HepG2 (cell line): ENCODE measurements around the gene NHERF2. TPM values are rescaled to one million over a fixed set of nuclear protein-coding genes. Genes with fewer than 3 reads are reported as not detected.

Source experiments
- CENPX ChIP-seq: sonication (generic); formaldehyde crosslinking; IDR thresholded peaks from 2 replicates; pipeline ENCODE4 v1.9.0; 2021; ENCODE audit warnings: mild to moderate bottlenecking, missing genetic modification reagents, moderate library complexity
- CREBL2 ChIP-seq: sonication (generic); formaldehyde crosslinking; IDR thresholded peaks from 2 replicates; pipeline ENCODE4 v1.8.1; 2023; ENCODE audit warnings: missing genetic modification reagents, mild to moderate bottlenecking, borderline replicate concordance
- E2F2 ChIP-seq: sonication (generic); formaldehyde crosslinking; IDR thresholded peaks from 2 replicates; pipeline ENCODE4 v1.4.0; 2020; ENCODE audit warnings: missing genetic modification reagents, borderline replicate concordance
- ETV5 ChIP-seq: IDR thresholded peaks from 2 replicates; pipeline ENCODE4 v1.6.1; 2018; ENCODE audit warnings: missing biosample characterization, missing genetic modification reagents, inconsistent platforms, borderline replicate concordance
- KLF11 ChIP-seq: IDR thresholded peaks from 2 replicates; pipeline ENCODE4 v1.6.1; 2016; ENCODE audit warnings: missing compliant biosample characterization
- MAFK ChIP-seq, 2 experiments: IDR thresholded peaks in 1 of 2; conservative IDR thresholded peaks in 1 of 2; 2 replicates each; pipeline ENCODE4 v1.6.1; 2011; ENCODE audit warnings: improper control_type of control experiment in 2 of 2, low read length in 2 of 2
- MLXIP ChIP-seq: sonication (generic); formaldehyde crosslinking; IDR thresholded peaks from 2 replicates; pipeline ENCODE4 v1.9.0; 2021; ENCODE audit warnings: missing genetic modification reagents, borderline replicate concordance
- MYC ChIP-seq: sonication (generic); formaldehyde crosslinking; IDR thresholded peaks from 2 replicates; pipeline ENCODE4 v1.9.0; 2021; ENCODE audit warnings: missing genetic modification reagents, borderline replicate concordance
- MZF1 ChIP-seq: sonication (generic); formaldehyde crosslinking; IDR thresholded peaks from 2 replicates; pipeline ENCODE4 v1.8.1; 2023; ENCODE audit warnings: mild to moderate bottlenecking, missing genetic modification reagents, borderline replicate concordance
- ONECUT2 ChIP-seq: sonication (generic); formaldehyde crosslinking; IDR thresholded peaks from 2 replicates; pipeline ENCODE4 v1.4.0; 2020; ENCODE audit warnings: missing genetic modification reagents
- POGZ ChIP-seq: sonication (generic); formaldehyde crosslinking; IDR thresholded peaks from 2 replicates; pipeline ENCODE4 v1.4.0; 2020; ENCODE audit warnings: mild to moderate bottlenecking, missing genetic modification reagents
- SP2 ChIP-seq: sonication (generic); formaldehyde crosslinking; IDR thresholded peaks from 2 replicates; pipeline ENCODE4 v1.5.1; 2020; ENCODE audit warnings: mild to moderate bottlenecking, missing genetic modification reagents
- SPEN ChIP-seq: sonication (generic); formaldehyde crosslinking; IDR thresholded peaks from 2 replicates; pipeline ENCODE4 v1.5.1; 2020; ENCODE audit warnings: low read depth, mild to moderate bottlenecking, missing genetic modification reagents
- TIGD3 ChIP-seq: sonication (generic); formaldehyde crosslinking; IDR thresholded peaks from 2 replicates; pipeline ENCODE4 v1.5.1; 2020; ENCODE audit warnings: mild to moderate bottlenecking, missing genetic modification reagents, borderline replicate concordance
- ZBTB10 ChIP-seq: sonication (generic); formaldehyde crosslinking; IDR thresholded peaks from 2 replicates; pipeline ENCODE4 v1.4.0; 2020; ENCODE audit warnings: missing genetic modification reagents, borderline replicate concordance
- ZNF136 ChIP-seq: sonication (generic); formaldehyde crosslinking; IDR thresholded peaks from 2 replicates; pipeline ENCODE4 v1.8.1; 2022; ENCODE audit warnings: low read depth, mild to moderate bottlenecking, moderate library complexity, missing genetic modification reagents
- ZNF30 ChIP-seq: sonication (generic); formaldehyde crosslinking; IDR thresholded peaks from 2 replicates; pipeline ENCODE4 v1.5.0; 2020; ENCODE audit warnings: mild to moderate bottlenecking, missing genetic modification reagents
- ZNF451 ChIP-seq: sonication (generic); formaldehyde crosslinking; IDR thresholded peaks from 2 replicates; pipeline ENCODE4 v1.5.0; 2020; ENCODE audit warnings: mild to moderate bottlenecking, missing genetic modification reagents
- ZNF652 ChIP-seq: IDR thresholded peaks from 2 replicates; pipeline ENCODE4 v1.6.1; 2016; ENCODE audit warnings: low read depth, borderline replicate concordance
- ZNF766 ChIP-seq: sonication (generic); formaldehyde crosslinking; IDR thresholded peaks from 2 replicates; pipeline ENCODE4 v1.5.0; 2020; ENCODE audit warnings: missing genetic modification reagents, borderline replicate concordance
- ZNF790 ChIP-seq: sonication (generic); formaldehyde crosslinking; IDR thresholded peaks from 2 replicates; pipeline ENCODE4 v1.8.0; 2022; ENCODE audit warnings: missing genetic modification reagents, mild to moderate bottlenecking, borderline replicate concordance
- polyA plus RNA-seq, 8 experiments: library from polyadenylated mRNA; depleted of rRNA in 3 of 8; stranded (reverse) in 7 of 8; unstranded in 1 of 8; fragments of >200 nt; fragmentation: Illumina TruSeq in 4 of 8; extraction: Trizol in 4 of 8; gene quantifications; 2 replicates each; pipeline versions ENCODE4 v1.2.1 to v1.2.3, GENCODE V29; 2011 to 2016; ENCODE audit warnings: low read depth in 4 of 8, missing spikeins in 1 of 8, mixed read lengths in 1 of 8; ENCODE audit not compliant: insufficient read depth in 1 of 8
- total RNA-seq, 5 experiments: library from RNA; depleted of rRNA; stranded (reverse); fragments of >200 nt; fragmentation: Illumina TruSeq; extraction: Trizol; gene quantifications; 2 replicates each; pipeline ENCODE4 v1.2.3, GENCODE V29; 2016; ENCODE audit warnings: low read depth in 1 of 5

Gene NHERF2
- total and polyA plus RNA-seq, 2 of the 13 experiments (the other 11 are each of a cell fraction or from before 2014, with no cell fraction given) = 23.7 to 39.3 TPM

- TF ChIP-seq MLXIP (CRISPR knock-in tag) (no peak), ZNF451 (CRISPR knock-in tag) (no peak), ZNF766 (CRISPR knock-in tag) (no peak), ZNF790 (no peak), CREBL2 (CRISPR knock-in tag) (no peak), POGZ (CRISPR knock-in tag) (no peak), ZNF30 (CRISPR knock-in tag) (no peak), TIGD3 (CRISPR knock-in tag) (no peak), MZF1 (no peak), E2F2 (CRISPR knock-in tag) (no peak), ZNF136 (CRISPR knock-in tag) (no peak), ZBTB10 (CRISPR knock-in tag) (no peak), MAFK (conservative IDR thresholded peaks at IDR 0.05 in 1 of 2, IDR thresholded peaks at IDR 0.05 in 1 of 2; ENCODE audit: low read length in 2 of 2) (no peak), ONECUT2 (CRISPR knock-in tag) (no peak), ETV5 (CRISPR knock-in tag) (no peak), CENPX (CRISPR knock-in tag) (no peak), SPEN (peak; percentile 13; the same call in 1 of the 2 replicates), ZNF652 (CRISPR knock-in tag) (no peak), MYC (peak; percentile 38; the same call in 1 of the 2 replicates), SP2 (CRISPR knock-in tag) (no peak), KLF11 (CRISPR knock-in tag) (no peak)
These were observed 42.1 kb upstream of the NHERF2 start (continued) for GRCh38 chr16:1984347-1985225.
